Right lobe of liver (tissue), 6 donors: ENCODE measurements around the gene GABRA5. TPM values are rescaled to one million over a fixed set of nuclear protein-coding genes. Genes with fewer than 3 reads are reported as not detected.

ENCODE experiments used
- ATAC-seq, 4 donors: fragments of 200-7000 bp; cut with Tn5 transposase; one replicate each; pipeline ENCODE4 v1.9.1; 2020; ENCODE audit warnings: mild to moderate bottlenecking in 4 of 4, moderate library complexity in 4 of 4
- DNase-seq, 3 donors: peaks; one replicate each; pipeline ENCODE4 v3.0.0-alpha.2; 2020
- H3K27ac ChIP-seq, 3 donors: fragments of 200-600 bp; one replicate each; pipeline ENCODE4 v1.8.0; 2022
- H3K27me3 ChIP-seq, 2 donors: fragments of 200-600 bp; one replicate each; pipeline ENCODE4 v1.8.0; 2022
- H3K36me3 ChIP-seq, 4 donors: fragments of 200-600 bp; sonication (generic) in 1 of 4; one replicate each; pipeline versions ENCODE4 v1.5.1 to v1.8.0; 2017 to 2022; ENCODE audit warnings: control low read depth in 1 of 4
- H3K4me1 ChIP-seq, 4 donors: fragments of 200-600 bp; sonication (generic) in 1 of 4; one replicate each; pipeline versions ENCODE4 v1.5.1 to v1.8.0; 2017 to 2022; ENCODE audit warnings: control low read depth in 1 of 4
- H3K4me3 ChIP-seq, 3 donors: fragments of 200-600 bp; one replicate each; pipeline ENCODE4 v1.8.0; 2022
- H3K9me3 ChIP-seq, 4 donors: fragments of 200-600 bp; sonication (generic) in 1 of 4; one replicate each; pipeline versions ENCODE4 v1.5.1 to v1.8.0; 2017 to 2022; ENCODE audit warnings: control low read depth in 1 of 4
- CTCF ChIP-seq, 4 donors: fragments of 200-600 bp in 3 of 4; fragments of 450-650 bp in 1 of 4; IDR thresholded peaks; one replicate each; pipeline versions ENCODE4 v1.5.1 to v1.8.0; 2016 to 2022; ENCODE audit warnings: antibody characterized with exemption in 4 of 4, mild to moderate bottlenecking in 2 of 4
- POLR2A ChIP-seq: fragments of 450-650 bp; IDR thresholded peaks from one replicate; pipeline ENCODE4 v1.6.1; 2017; ENCODE audit warnings: antibody characterized with exemption, mild to moderate bottlenecking
- whole genome bisulfite sequencing: methylation state at CpG from one replicate; pipeline ENCODE4 v1.1.6; 2018; ENCODE audit warnings: low coverage, low lambda C conversion rate; ENCODE audit not compliant: insufficient coverage; ENCODE audit errors: missing lambda C conversion rate; 5-methylcytosine and 5-hydroxymethylcytosine counted together
- intact Hi-C, 2 donors: fragments of 100-400 bp; cut with DNase I; formaldehyde crosslinking; loops; one replicate each; pipeline versions ENCODE4 v1.11.2 to v1.14.1; 2022
- total RNA-seq, 6 experiments: library from RNA; depleted of rRNA in 2 of 6; stranded (reverse); fragments of >200 nt in 2 of 6; fragmentation: NEBNext Ultra II Directional in 3 of 6; extraction: Animal tissue kit (Norgen Biotek cat#: 25700) in 3 of 6; gene quantifications; one replicate each; pipeline versions ENCODE4 v1.1.0 to v1.2.4, GENCODE V29; 2016 to 2023
- donor health status: DM: no; HTN: yes; CAD: no.
- donor health status: DM: no; HTN: no; CAD: no.
- donor health status: DM: no; HTN: no; CAD: no.
- donor health status: DM: no; HTN: yes; CAD: no.
- donor health status: DM: no; HTN: yes; CAD: no.

GABRA5 gene
- total RNA-seq, 6 experiments from 2014 or later, result not detected

- no peak overlapping the region for H3K4me3 ChIP-seq
- H3K9me3 ChIP-seq, result no peaks in the 10 kb centered on the region
- H3K4me1 ChIP-seq, result no peaks in the 10 kb centered on the region
- H3K27ac ChIP-seq, result no peak overlapping the region
- intact Hi-C loops, result no loop called here
- WGBS, result 49% methylated on average over 4 of the region's 5 CpGs
- H3K27me3 ChIP-seq, result no peaks in the 10 kb centered on the region
- DNase-seq, result no peak
- TF ChIP-seq CTCF (IDR thresholded peaks at IDR 0.05), result no peak
- TF ChIP-seq POLR2A, result no peak
- ATAC-seq, result no peak
- no peaks in the 10 kb centered on the region for H3K36me3 ChIP-seq
Observed at GRCh38 chr15:26941489-26941888, 74.6 kb downstream of the GABRA5 start.

DNA sequence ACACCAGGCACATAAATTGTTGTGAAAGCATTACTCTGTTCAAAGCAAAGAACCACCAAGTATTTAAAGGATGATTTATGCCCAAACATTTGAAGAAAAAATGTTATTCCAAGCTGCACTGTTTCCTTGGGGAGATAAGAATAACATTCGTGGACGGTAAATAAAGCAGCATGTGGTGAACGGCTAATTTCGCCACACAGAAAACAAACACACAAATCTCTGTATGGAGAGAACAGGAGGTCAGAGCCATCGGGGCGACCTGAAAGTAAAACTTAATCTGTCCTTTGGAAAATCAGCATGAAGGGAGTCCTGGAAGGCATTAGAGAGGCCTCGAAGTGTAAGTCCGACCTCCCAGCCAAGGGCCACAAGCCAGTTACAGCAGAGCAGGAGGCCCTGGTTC, 77.0 kb downstream of the GABRA5 start:
- 30% methylated on average over 8 of the region's 8 CpGs for WGBS
- no peaks in the 10 kb centered on the region for H3K36me3 ChIP-seq
- intact Hi-C loops, result no loop called here
- no peaks in the 10 kb centered on the region for H3K4me1 ChIP-seq
- no peak for TF ChIP-seq CTCF (IDR thresholded peaks at IDR 0.05)
- no peak for TF ChIP-seq POLR2A
- ATAC-seq (no peak), DNase-seq (no peak)
- H3K4me3 ChIP-seq, result no peak overlapping the region
- no peak overlapping the region for H3K27ac ChIP-seq
- no peaks in the 10 kb centered on the region for H3K27me3 ChIP-seq
- H3K9me3 ChIP-seq, result no peaks in the 10 kb centered on the region

GRCh38 chr15:26945046-26945445, 78.2 kb downstream of the GABRA5 start:
- no peaks in the 10 kb centered on the region for H3K4me1 ChIP-seq
- H3K4me3 ChIP-seq, result no peak overlapping the region
- TF ChIP-seq CTCF (IDR thresholded peaks at IDR 0.05) (no peak), POLR2A (no peak)
- no peaks in the 10 kb centered on the region for H3K9me3 ChIP-seq
- no peak overlapping the region for H3K27ac ChIP-seq
- 77% methylated on average over 13 of the region's 13 CpGs for WGBS
- no peaks in the 10 kb centered on the region for H3K36me3 ChIP-seq
- no peaks in the 10 kb centered on the region for H3K27me3 ChIP-seq
- DNase-seq, result no peak
- intact Hi-C loops, result no loop called here
- no peak for ATAC-seq

GRCh38 chr15:26950001-26950400, 83.1 kb downstream of the GABRA5 start:
- no peak for DNase-seq
- WGBS, result 49% methylated on average over 2 of the region's 2 CpGs
- Histone ChIP-seq H3K36me3 (no peaks in the 10 kb centered on the region), H3K27me3 (no peaks in the 10 kb centered on the region), H3K4me3 (no peak overlapping the region), H3K27ac (no peak overlapping the region), H3K4me1 (no peaks in the 10 kb centered on the region), H3K9me3 (no peaks in the 10 kb centered on the region)
- no peak for ATAC-seq
- intact Hi-C loops, result no loop called here
- no peak for TF ChIP-seq POLR2A
- TF ChIP-seq CTCF (IDR thresholded peaks at IDR 0.05), result no peak

DNA sequence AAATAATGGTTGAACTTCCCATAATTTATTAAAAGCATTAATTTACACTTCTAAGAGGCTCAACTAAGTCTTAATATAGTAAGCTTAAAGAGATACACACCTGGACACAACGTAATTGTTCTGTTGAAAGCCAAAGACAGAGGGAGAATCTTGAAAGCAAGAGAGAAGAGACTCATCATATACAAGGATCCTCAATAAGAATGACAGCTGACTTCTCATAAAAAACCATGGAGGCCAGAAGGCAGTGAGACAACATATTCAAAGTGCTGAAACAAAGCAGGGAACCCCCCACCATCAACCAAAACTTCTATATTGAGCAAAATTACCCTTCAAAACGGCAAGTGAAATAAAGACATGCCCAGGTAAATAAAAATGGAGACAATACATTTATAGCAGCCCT, 87.5 kb downstream of the GABRA5 start:
- 19% methylated on average over 2 of the region's 2 CpGs for WGBS
- TF ChIP-seq CTCF (IDR thresholded peaks at IDR 0.05) (no peak), POLR2A (no peak)
- Histone ChIP-seq H3K36me3 (no peaks in the 10 kb centered on the region), H3K9me3 (no peaks in the 10 kb centered on the region), H3K4me1 (no peaks in the 10 kb centered on the region), H3K27me3 (no peaks in the 10 kb centered on the region), H3K4me3 (no peak overlapping the region), H3K27ac (no peak overlapping the region)
- intact Hi-C loops, result no loop called here
- DNase-seq (no peak), ATAC-seq (no peak)
